ENCODE data around the gene CXCR1.
"Not testable (repeated sequence)": the region's sequence is repeated elsewhere in the genome, so short reads cannot be mapped to it uniquely, and the experiment has no call there.

Gene CXCR1

DNA sequence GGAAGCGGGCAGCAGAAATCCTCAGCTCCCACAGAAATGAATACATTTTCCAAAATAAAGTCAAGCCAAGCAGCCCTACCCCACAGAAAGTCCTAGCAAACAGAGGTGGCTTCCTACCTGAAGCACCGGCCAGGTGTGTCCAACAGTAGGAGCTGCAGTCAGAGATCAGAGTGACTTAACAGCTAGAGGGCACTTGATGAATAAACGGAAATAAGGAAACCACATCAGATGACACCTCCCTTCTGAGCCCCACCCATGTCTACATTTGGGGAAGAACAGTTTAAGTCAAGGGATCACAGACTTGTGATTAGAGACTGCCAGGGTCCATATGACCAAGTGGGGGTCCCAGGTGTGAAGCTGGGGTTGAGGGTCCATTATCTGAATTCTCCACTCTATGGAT is at the start of gene CXCR1:
TSS of gene CXCR1 (minus strand) at position 172 of the 400 bp plus-strand sequence. CDS start 1,751 bp downstream, outside the sequence.
- no peak for DNase-seq

DNA sequence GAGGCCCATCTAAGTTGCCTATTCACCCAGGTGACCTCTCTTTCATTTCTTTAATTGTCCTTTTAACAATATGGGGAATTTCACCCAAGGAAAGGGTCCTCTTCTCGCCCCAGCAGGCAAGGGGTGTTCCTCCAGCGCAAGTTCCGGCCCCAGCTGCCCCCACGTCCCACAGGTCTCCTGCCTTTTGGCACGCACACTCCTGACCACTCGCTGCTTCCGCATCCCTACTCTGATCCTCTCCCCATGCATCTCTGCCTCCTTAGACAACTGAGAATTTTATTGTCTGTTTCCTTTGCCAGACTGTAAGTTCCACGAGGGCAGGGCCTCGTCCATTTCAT is 49.5 kb upstream of the CXCR1 start:
- no peak for DNase-seq

DNA sequence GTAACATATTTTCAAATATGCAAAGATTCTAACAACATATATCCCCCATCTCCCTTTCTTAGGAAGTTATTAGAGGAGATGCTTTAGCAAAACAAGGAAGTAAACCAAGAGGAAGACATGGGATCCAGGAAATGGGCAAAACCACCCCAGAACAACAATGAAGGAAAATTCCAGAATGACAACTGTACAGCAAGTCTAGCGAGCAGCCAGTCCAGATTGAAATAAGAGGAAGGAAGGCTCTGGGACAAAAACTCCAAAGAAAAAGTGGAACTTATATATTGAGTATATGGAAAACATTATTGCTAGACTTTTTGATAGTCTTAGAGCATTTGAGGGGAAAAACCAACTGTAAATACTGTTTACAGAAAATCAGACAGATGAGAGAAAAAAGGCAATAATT is 47.4 kb upstream of the CXCR1 start:
- DNase-seq: no peak

DNA sequence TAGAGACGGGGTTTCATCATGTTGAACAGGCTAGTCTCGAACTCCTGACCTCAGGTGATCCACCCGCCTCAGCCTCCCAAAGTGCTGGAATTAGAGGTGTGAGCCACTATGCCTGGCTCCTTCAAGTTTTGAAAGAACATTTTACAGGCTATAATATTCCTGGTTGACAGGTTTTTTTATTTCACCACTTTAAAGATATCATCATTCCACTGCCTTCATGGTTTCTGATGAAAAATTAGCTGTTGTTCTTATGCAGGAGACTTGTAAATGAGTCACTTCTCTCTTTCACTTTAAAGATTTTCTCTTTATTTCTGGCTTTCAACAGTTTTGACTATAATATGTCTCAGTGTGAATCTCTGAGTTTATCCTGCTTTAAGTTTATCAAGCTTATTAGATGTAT is 42.3 kb upstream of the CXCR1 start:
- DNase-seq: no peak

DNA sequence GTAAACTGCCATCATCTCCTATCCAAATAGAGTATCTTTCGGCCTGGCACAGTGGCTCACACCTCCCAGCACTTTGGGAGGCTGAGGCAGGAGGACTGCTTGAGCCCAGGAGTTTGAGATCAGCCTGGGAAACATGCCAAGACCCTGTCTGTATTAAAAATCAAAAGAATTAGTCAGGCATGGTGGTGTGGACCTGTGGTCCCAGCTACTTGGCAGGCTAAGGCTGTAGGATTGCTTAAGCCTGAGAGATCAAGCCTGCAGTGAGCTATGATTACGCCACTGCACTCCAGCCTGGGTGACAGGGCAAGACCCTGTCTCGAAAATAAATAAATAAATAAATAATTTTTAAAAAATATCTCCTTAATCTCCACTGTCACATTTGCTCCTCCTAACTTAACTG is 35.5 kb upstream of the CXCR1 start:
- no peak for DNase-seq

DNA sequence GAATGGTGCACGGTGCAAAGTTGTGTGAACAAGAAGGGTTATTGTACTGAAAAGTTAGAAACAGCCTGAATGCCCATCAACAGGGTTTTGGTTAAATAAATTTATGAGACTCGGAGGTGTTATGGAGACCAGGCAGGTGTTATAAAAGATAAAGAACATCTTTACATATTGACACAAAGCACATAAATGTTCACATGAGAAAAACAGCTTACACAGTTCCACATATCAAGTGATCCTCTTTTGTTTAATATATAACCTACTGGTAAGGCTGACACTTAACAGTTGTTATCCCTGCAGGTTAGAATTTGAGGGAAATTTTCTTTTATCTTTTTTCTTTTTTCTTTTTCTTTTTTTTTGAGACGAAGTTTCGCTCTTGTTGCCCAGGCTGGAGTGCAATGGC is 30.2 kb upstream of the CXCR1 start:
- no peak for DNase-seq

DNA sequence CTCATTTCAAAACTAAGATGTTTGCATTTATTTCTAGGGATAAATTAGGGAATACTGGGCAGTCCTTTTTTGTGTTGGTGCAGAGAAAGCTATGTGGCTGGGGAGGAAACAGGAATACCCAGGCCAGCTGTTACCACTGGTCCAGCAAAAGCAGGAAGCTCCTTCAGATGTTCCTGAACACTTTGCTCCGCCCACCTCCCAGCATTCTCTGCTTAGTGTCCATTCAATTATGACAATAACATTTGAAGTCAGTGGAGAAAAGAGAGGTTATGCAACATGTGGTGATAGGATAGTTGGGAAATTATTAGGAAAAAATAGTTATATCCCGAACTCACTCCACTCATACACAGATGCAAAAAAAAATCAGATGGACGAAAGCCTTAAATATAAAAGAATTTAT is 28.1 kb upstream of the CXCR1 start:
- no peak for DNase-seq

DNA sequence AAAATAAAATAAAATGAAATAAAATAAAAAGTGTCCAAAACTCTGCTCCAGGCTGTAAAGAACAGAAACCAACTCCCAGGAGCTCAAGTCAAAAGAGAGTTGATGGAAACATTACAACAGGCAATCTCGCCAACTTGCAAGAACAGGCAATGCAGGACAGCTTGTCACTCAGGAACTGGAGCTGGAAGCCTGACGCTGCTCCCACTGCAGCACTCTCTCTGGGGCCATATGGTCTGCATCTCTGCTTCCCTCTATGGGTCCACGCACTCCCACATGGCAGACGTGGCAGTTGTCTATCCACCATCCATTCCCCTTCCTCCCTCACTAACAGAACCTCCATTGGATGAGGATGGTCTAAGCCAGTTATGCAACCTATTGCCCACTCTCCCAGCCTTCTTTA is 26.9 kb upstream of the CXCR1 start:
- no peak for DNase-seq

DNA sequence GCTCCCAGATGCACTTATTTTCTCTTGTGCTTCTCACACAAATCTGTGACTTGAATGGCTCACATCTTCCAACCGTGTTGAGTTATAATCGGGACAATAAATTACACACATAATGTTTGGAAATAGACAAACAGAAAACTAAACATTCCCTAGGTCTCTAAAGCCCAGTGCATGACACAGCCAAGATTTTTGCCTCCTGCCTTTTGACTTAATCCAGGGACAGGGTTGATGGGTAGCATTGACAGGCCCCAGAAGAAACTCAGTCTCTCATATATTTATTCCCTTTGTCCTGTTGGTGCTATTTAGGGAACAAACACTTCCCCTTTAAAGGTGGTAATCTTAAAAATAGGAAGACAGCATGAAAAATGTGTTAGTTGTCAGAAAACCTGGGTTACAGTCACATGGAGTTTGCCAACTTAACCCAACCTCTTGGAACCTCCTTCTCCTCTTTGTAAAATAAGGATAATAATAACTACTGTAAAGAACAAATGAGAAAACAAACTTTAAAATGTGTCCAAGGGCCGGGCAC is 26.2 kb upstream of the CXCR1 start:
- no peak for DNase-seq

DNA sequence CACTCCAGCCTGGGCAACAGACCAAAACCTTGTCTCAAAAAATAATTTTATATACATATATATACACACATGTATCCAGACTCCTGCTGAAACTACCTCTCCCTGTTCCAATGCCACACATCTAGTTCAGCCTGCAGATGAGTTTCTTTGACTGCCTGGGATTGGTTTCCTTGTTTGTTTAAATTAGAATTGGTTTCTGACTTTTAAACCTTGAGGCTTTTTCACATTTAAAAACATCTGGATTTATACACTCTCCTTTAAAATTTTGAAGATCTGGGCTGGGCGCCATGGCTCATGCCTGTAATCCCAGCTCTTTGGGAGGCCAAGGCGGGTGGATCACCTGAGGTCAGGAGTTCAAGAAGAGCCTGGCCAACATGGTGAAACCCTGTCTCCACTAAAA is 21.8 kb upstream of the CXCR1 start:
- DNase-seq: no peak

DNA sequence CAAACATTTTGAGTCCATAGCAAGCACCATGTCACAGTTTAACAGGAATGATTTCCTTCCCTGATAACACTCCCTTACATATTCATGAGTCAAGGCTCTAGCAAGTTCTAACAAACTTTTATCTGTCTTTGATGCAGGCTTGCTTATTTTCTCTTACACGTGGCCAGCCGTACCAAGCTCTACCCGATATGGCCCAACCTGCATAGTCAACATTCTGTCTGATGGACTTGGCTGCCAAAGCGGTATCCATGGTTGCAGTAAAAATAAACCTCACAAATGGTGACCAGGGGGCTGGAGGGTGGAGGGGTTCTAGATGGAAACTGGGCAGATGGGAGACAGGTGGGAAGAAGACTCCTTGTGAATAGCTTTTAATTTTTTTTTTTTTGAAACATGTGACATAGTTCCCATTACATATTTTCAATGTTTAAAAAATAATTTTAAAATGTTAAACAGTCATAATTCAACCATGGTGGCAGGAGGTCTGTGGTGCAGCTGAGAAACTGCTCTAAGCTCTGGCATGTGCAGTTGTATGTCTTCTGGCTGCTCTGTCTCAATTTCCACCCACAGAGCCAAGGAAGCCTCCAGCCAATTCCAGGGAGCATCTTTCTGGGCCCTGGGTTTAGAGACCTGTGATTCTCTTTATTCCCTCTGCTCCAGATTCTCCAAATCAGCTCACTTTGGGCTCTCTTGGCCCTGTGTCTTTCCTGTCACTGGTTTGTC is 20.7 kb upstream of the CXCR1 start:
- no peak for DNase-seq

DNA sequence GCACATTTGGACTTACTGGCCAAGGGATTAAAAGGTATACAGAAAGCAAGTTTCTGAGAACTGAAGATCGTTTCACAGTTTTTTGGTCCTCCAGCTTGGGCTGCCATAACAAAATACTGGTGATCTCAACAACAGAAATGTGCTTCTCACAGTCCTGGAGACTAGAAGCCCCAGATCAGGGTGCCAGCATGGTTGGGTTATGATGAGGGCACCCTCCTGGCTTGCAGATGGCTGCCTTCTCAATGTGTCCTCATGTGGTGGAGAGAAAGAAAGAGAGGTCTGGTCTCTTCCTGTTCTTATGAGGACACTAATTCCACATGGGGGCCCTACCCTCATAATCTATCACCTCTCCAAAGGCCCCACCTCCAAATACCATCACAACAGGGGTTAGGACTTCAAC is 20.1 kb upstream of the CXCR1 start:
- no peak for DNase-seq

DNA sequence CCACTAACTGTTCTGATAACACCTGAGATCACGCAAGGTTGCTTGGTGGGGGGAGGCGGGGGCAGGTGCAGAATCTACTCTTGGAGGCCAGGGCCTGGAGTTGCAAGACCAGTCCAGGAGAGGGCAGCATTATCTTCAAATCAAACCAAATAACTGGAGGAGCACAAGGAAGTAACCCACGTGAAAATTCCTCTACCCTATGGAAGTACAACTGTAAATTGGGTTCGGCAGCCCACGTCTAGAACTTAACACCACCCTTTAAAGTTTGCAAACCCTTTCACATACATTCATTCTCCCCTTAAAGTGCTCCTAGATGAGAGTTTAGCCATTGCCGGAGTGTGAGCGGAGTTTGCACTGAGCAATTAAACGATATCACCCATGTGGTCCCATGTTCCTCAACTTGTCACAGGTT is 19.6 kb upstream of the CXCR1 start:
- DNase-seq: peak; percentile 37

DNA sequence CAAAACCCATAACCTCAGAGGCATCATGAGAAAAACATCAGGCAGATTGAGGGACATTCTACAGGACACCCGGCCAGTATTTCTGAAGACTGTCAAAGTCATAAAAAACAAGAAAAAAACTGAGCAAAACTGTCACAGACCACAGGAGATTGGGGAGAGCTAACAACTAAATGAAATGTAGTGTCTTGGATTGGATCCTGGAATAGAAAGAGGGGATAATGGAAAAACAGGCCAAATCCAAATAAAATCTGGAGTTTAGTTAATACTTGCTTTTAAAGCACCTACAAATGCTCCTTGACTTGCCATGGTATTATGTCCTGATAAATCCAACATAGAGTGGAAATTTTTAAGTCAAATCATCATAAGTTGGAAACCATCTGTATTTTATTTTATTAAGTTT is 17.6 kb upstream of the CXCR1 start:
- no peak for DNase-seq

DNA sequence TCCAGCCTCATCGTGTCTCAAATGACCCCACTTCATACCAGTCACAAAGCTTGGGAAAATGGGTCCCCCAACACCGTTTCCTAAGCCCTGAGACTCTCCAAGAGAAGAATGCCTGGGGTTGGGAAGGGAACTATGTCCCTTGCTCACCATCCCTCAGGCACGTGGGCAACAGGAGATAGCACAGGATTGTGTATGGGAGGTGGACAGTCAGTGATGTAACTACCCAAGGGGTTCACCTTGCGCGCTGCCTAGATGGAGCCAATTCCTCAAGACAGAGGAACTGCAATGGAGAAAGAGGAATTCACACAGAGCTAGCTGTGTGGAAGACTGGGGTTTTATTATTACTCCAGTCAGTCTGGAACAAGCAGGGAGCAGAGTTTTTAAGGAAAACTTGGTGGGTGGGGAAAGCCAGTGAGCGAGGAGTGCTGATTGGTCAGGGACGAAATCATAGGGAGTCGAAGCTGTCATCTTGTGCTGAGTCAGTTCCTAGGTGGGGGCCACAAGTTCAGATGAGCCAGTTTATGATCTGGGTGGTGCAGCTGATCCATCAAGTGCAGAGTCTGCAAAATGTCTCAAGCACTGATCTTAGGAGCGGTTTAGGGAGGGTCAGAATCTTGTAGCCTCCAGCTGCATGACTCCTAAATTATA is 13.8 kb upstream of the CXCR1 start:
- no peak for DNase-seq

DNA sequence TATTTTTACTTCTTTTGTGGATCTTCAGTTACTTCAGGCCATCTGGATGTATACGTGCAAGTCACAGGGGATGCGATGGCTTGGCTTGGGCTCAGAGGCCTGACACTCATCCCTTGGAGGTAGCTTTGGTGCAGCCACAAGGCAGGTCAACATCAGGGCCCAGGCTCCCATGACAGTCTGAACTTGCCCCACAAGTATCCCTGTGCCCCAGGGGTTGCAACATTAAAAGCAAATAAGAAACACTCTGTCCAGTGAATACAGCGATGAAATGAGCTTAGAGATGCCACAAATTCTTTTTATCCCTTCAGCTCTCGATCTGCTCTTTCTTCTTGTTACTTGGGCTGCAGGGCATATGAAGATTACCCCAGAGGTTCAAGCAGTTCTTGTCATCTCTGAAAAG is 13.0 kb upstream of the CXCR1 start:
- no peak for DNase-seq

DNA sequence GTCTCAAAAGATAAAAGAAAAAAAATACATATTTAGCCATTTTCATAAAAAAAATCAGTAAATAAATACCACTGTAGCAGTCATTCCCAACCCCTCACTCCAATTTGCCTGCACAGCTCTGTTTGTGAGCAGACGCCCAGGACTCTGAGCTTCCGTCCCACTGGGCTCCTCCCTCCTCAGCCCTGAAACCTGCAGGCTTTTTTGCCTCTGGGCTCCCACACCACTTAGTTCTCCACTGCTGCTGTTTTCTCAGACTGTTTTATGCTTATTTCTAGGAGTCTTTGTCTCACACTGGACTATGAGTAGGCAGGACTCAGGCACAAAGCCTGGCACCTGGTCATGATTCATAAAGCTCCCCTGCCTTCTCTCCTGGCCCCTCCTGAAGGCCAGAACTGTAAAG is 6.1 kb upstream of the CXCR1 start:
- DNase-seq: no peak

DNA sequence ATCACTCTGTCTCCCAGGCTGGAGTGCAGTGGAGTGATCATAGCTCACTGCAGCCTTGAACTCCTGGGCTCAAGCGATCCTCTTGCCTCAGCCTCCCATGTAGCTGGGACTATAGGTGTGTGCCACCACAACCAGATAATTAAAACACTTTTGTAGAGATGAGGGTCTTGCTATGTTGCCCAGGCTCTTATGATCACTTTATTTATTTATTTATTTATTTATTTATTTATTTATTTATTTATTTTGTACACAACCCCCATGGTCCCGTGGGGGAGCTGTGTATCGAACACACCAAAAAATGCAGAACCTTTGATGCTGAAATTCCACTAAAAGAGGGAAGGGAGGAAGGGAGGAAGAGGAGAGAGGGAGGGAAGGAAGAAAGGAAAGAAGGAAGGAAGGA is 5.0 kb upstream of the CXCR1 start:
- not testable (repeated sequence) for DNase-seq

DNA sequence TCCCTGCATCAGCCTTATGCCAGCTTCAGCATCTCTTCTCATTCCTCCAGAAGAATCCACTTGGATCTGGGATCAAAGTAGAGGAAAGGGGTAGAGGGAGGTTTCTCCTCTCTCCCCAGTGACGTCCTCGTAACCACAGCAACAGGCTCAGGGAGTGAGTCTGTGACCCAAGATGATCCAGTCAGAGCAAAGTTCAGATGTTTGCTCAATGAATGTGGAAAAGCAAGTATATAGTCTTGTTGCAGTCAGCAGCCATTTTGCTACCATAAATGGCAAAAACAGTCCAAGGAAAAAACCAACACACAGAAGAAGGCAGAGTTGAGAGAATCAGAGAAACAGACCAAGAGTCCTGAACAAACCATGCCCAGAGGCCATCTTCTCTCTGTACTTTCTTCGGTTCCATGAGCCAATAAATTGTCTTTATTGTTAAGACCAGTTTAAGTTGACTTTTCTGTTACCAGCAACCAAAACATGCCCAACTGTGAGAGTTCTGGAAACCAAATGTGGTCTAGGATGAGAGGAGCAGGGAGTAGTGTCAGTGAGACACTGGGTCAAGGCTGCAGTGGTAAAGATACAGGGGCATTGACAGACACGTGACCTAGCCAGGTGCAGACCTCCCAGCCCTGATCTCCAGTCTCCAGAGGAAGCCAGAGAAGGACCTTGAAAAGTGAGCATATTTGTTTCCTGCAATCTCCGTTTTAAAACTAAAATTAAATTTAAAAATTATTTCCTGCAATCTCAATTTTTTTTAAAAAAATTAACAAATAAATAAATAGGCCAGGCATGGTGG is 3.2 kb upstream of the CXCR1 start:
- no peak for DNase-seq

DNA sequence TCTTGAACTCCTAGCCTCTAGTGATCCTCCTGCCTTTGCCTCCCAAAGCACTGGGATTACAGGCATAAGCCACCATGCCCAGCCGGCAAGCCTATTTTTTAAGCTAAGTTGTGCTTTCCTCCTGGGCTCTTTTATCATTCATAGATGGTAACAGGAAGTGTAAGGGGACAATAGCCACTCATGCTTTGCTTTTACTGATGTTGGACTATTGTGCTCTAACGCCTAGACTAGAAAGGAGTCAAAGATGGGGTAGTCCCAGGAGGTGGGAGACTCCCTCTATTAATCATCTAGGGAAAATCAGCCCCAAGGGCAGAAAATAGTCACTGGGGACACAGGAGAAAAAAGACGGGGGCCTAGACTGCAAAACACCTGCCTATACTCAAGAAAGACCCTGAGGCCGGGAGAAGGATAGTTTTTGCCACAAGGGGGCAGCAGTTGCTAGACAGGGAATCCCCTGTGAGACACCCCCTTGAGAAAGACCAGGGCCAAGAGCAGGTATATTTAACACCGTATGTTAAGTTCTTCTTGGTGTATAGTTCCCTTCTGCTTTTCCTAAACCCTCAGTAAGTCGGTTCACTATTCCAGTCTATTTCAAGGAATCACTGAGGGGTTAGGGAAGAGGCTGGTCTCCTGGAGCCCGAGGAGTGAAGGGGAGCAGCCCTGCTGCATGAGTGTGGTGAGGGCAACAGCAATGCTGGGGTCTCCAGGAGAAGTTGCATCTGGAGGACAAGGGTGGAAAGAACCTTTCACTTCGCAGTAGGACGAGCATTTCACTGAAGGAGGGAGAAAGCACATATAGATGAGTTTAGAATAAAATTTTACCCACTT is 2.1 kb upstream of the CXCR1 start:
- no peak for DNase-seq

DNA sequence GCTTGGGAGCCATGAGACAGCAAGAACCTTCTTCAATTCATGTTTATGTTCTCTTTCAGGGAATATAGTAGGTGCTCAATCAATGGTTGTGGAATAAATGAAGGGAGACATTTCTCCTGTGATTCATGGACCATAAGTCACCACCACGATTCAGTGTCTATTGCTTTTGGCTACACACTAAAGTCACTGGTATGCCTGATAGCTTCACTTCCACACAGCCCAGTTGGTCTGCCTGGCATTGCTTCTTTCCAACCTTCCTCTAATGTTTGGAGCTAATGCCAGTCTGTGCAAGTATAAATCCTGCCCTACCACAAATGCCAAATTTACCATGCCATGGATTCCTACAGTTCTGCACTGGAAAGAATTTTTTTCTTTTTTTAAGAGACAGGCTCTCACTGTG is 1.3 kb upstream of the CXCR1 start:
- no peak for DNase-seq

DNA sequence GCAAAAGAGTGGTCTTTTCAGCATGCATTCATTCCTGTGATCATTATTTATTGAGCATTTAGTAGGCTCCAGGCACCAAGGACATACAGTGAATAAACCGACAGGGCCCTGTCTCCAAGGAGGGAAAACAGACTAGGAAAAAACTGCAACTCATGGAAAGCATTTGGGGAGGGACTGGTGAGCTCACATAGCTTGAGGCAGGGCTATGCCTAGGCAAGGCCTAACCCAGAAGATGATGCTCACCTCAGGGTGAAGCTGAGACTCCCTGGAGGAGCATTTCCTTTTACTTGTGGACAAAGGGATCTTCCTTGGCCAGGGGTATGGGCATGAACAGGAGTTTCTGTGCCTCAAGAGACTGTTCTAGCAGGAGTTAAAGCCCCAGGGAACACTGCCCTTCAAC is 3.9 kb downstream of the CXCR1 start:
- DNase-seq: no peak

DNA sequence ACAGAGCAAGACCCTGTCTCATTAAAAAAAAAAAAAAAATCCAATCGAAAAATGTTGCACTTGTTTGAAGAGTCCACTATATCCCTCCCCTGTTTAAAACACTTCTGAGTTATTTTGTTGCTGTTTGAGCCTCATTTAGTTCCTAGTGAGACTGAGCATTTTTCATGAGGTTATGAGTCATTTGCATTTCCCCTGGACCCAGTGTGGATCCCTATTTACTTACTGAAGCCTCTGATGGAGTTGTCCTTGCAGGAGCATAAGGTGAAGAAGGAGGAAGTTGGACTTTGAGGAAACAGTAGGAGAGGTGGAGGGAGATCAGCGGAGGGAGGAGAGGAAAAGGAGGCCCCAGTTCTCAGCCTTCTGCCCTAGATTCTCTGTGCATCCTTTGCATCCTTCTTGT is 5.1 kb downstream of the CXCR1 start:
- DNase-seq: no peak
